GM23338 (cell line): ENCODE measurements around the gene PER2. TPM values are rescaled to one million over a fixed set of nuclear protein-coding genes. Genes with fewer than 3 reads are reported as not detected.

ENCODE experiments used
- ATAC-seq: fragments of 200-7000 bp; cut with Tn5 transposase; 3 replicates; pipeline ENCODE4 v1.9.1; 2020
- DNase-seq: peaks from one replicate; pipeline ENCODE4 v3.0.0-alpha.2; 2015; ENCODE audit warnings: low spot score
- H2AFZ ChIP-seq: fragments of 200-600 bp; sonication (generic); 2 replicates; pipeline ENCODE4 v1.8.0; 2016; ENCODE audit warnings: antibody characterized with exemption, mild to moderate bottlenecking, moderate library complexity
- H3F3A ChIP-seq: fragments of 200-600 bp; sonication (generic); replicated peaks from 2 replicates; pipeline ENCODE4 v1.8.0; 2017; ENCODE audit warnings: antibody characterized with exemption, mixed run types, low read depth
- H3K27ac ChIP-seq: fragments of 200-600 bp; sonication (generic); 2 replicates; pipeline ENCODE4 v1.6.1; 2016; ENCODE audit warnings: low read depth
- H3K27me3 ChIP-seq: fragments of 200-600 bp; sonication (generic); 2 replicates; pipeline ENCODE4 v1.8.0; 2016; ENCODE audit warnings: mild to moderate bottlenecking, mixed run types, moderate library complexity; ENCODE audit not compliant: insufficient read depth
- H3K36me3 ChIP-seq: fragments of 200-600 bp; sonication (generic); 2 replicates; pipeline ENCODE4 v1.8.0; 2016; ENCODE audit warnings: mild to moderate bottlenecking; ENCODE audit not compliant: insufficient read depth
- H3K4me1 ChIP-seq: fragments of 200-600 bp; sonication (generic); 2 replicates; pipeline ENCODE4 v1.8.0; 2016; ENCODE audit warnings: mild to moderate bottlenecking, moderate library complexity; ENCODE audit not compliant: insufficient read depth
- H3K4me2 ChIP-seq: fragments of 200-600 bp; sonication (generic); 2 replicates; pipeline ENCODE4 v1.7.1; 2017; ENCODE audit warnings: mixed run types
- H3K4me3 ChIP-seq: fragments of 200-600 bp; sonication (generic); 2 replicates; pipeline ENCODE4 v1.6.1; 2016; ENCODE audit warnings: mixed run types
- H3K79me2 ChIP-seq: fragments of 200-600 bp; sonication (generic); replicated peaks from 2 replicates; pipeline ENCODE4 v1.8.0; 2017; ENCODE audit warnings: mild to moderate bottlenecking; ENCODE audit not compliant: insufficient read depth
- H3K9me2 ChIP-seq: fragments of 200-600 bp; sonication (generic); 2 replicates; pipeline ENCODE4 v1.8.0; 2017; ENCODE audit not compliant: insufficient read depth
- H4K20me1 ChIP-seq: fragments of 200-600 bp; sonication (generic); replicated peaks from 2 replicates; pipeline ENCODE4 v1.8.0; 2017; ENCODE audit warnings: mild to moderate bottlenecking; ENCODE audit not compliant: insufficient read depth
- H3K27ac Mint-ChIP-seq: 2 replicates; pipeline ENCODE4 v1.8.0; 2020; ENCODE audit warnings: inconsistent platforms, mild to moderate bottlenecking, moderate library complexity, mixed read lengths
- H3K27me3 Mint-ChIP-seq: 3 replicates; pipeline ENCODE4 v1.8.0; 2022; ENCODE audit warnings: low read depth, mild to moderate bottlenecking, moderate library complexity, mixed read lengths, inconsistent platforms; ENCODE audit not compliant: insufficient read depth, poor library complexity
- H3K36me3 Mint-ChIP-seq: 3 replicates; pipeline ENCODE4 v1.8.0; 2021; ENCODE audit warnings: low read depth, mild to moderate bottlenecking, inconsistent platforms, moderate library complexity, mixed read lengths
- H3K4me1 Mint-ChIP-seq: 3 replicates; pipeline ENCODE4 v1.8.0; 2020; ENCODE audit warnings: mild to moderate bottlenecking, inconsistent platforms, mixed read lengths
- H3K4me3 Mint-ChIP-seq: 3 replicates; pipeline ENCODE4 v1.8.0; 2021; ENCODE audit warnings: moderate library complexity, mild to moderate bottlenecking, inconsistent platforms, mixed read lengths
- H3K9me3 Mint-ChIP-seq: 3 replicates; pipeline ENCODE4 v1.8.0; 2020; ENCODE audit warnings: moderate library complexity, mild to moderate bottlenecking, inconsistent platforms, mixed read lengths
- CREB1 ChIP-seq: fragments of 250-450 bp; sonication (Bioruptor Pico); IDR thresholded peaks from 2 replicates; pipeline ENCODE4 v1.5.0; 2020; ENCODE audit warnings: low read depth, mild to moderate bottlenecking, moderate library complexity
- CTCF ChIP-seq, 2 experiments: fragments of 200-600 bp in 1 of 2; sonication (generic) in 1 of 2; conservative IDR thresholded peaks; 2 replicates each; pipeline versions ENCODE4 v1.5.1 to v1.6.1; 2016 to 2017; ENCODE audit warnings: antibody characterized with exemption in 2 of 2, low read depth in 2 of 2, mild to moderate bottlenecking in 2 of 2, moderate library complexity in 1 of 2
- EZH2 ChIP-seq: fragments of 200-600 bp; sonication (generic); IDR thresholded peaks from one replicate; pipeline ENCODE4 v1.8.0; 2017; ENCODE audit warnings: antibody characterized with exemption, mild to moderate bottlenecking, low read depth; ENCODE audit not compliant: unreplicated experiment
- EZH2phosphoT487 ChIP-seq: fragments of 200-600 bp; sonication (generic); IDR thresholded peaks from one replicate; pipeline ENCODE4 v1.8.1; 2018; ENCODE audit warnings: antibody characterized with exemption; ENCODE audit not compliant: unreplicated experiment
- STAT1 ChIP-seq: IDR thresholded peaks from one replicate; pipeline ENCODE4 v1.6.1; 2016; ENCODE audit warnings: antibody characterized with exemption; ENCODE audit not compliant: unreplicated experiment
- ZNF114 ChIP-seq: fragments of 250-450 bp; sonication (Bioruptor Pico); IDR thresholded peaks from 2 replicates; pipeline ENCODE4 v1.5.0; 2020; ENCODE audit warnings: mild to moderate bottlenecking, moderate library complexity
- ZNF331 ChIP-seq: fragments of 250-450 bp; sonication (Bioruptor Pico); IDR thresholded peaks from 2 replicates; pipeline ENCODE4 v1.5.0; 2020; ENCODE audit warnings: low read depth, mild to moderate bottlenecking, moderate library complexity
- polyA plus RNA-seq: library from polyadenylated mRNA; unstranded; fragments of >200 nt; fragmentation: Nextera tagmentation; extraction: Ambion mirVana; gene quantifications from 2 replicates; pipeline ENCODE4 v1.2.1, GENCODE V29; 2016
- total RNA-seq: library from RNA; depleted of rRNA; stranded (reverse); fragments of >200 nt; shearing (Covaris generic); gene quantifications from 2 replicates; pipeline ENCODE4 v1.2.3, GENCODE V29; 2014
- TF ChIP-seq, protein P1 (sequence below): fragments of 250-450 bp; sonication (Bioruptor Pico); IDR thresholded peaks from 2 replicates; pipeline ENCODE4 v1.5.0; 2020; ENCODE audit warnings: mild to moderate bottlenecking, moderate library complexity
- TF ChIP-seq, protein P2 (sequence below): IDR thresholded peaks from one replicate; pipeline ENCODE4 v1.6.1; 2018; ENCODE audit warnings: antibody characterized with exemption; ENCODE audit not compliant: unreplicated experiment

Gene PER2
- total and polyA plus RNA-seq, 2 experiments from 2014 or later, result 2.2 to 4.6 TPM

GRCh38 chr2:238262496-238263122, 25.8 kb downstream of the PER2 start:
- H3K36me3 ChIP-seq, result no peaks in the 10 kb centered on the region
- Mint-ChIP-seq H3K27ac (no peak overlapping the region), H3K4me1 (peaks cover 7% of the 10 kb centered on the region), H3K4me3 (no peak overlapping the region), H3K27me3 (peaks cover 4% of the 10 kb centered on the region), H3K9me3 (no peaks in the 10 kb centered on the region), H3K36me3 (peaks cover 9% of the 10 kb centered on the region)
- 0 out of 2 replicates have a peak, but pooled peaks cover 2% of the 10 kb centered on the region for H4K20me1 ChIP-seq
- no peak overlapping the region for H2AFZ ChIP-seq
- no peak for DNase-seq
- H3K27ac ChIP-seq, result no peak overlapping the region
- no peak for ATAC-seq
- no peaks in the 10 kb centered on the region for H3K9me2 ChIP-seq
- no peaks in the 10 kb centered on the region for H3K4me1 ChIP-seq
- no peak overlapping the region for H3K4me2 ChIP-seq
- H3F3A ChIP-seq, result no peaks in the 10 kb centered on the region
- H3K4me3 ChIP-seq, result no peak overlapping the region
- TF ChIP-seq CREB1 (CRISPR knock-in tag), result no peak
- no peaks in the 10 kb centered on the region for H3K79me2 ChIP-seq
- H3K27me3 ChIP-seq, result no peaks in the 10 kb centered on the region

DNA sequence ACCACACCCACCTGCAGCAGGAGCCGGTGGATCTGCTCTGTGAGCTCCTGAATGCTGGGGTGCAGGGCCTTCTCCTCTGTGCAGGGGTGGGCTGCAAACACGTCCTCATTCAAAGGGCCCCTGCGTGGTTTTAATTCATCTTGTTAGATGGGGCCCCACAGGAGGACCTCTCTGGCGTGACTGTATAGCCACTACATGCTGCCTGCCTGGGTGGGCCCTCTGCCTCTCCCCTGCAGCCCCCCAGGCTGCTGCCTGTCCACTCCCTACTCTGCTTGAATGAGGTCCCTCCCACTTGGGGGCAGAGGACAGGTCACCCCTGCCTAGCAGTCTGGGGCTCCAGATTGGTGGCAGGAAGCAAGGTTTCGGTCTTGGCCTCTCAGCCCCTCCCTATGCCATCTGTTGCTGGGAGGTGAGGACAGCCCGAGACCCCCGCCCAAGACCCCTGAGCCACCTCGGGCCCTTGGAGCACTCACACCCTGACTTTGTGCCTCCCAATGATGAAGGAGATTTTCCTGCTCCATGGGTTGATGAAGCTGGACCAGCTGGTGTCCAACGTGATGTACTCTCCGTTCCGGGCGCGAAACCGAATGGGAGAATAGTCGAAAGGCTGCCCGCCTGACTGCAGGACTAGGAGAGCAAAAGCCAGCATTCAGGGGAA, 26.6 kb downstream of the PER2 start:
- peaks cover 7% of the 10 kb centered on the region for H3K4me1 Mint-ChIP-seq
- no peak overlapping the region for H3K27ac Mint-ChIP-seq
- Histone ChIP-seq H4K20me1 (0 out of 2 replicates have a peak, but pooled peaks cover 2% of the 10 kb centered on the region), H2AFZ (no peak overlapping the region), H3K4me1 (no peaks in the 10 kb centered on the region), H3F3A (no peaks in the 10 kb centered on the region), H3K27me3 (no peaks in the 10 kb centered on the region), H3K9me2 (no peaks in the 10 kb centered on the region), H3K36me3 (no peaks in the 10 kb centered on the region), H3K79me2 (no peaks in the 10 kb centered on the region), H3K27ac (no peak overlapping the region), H3K4me2 (no peak overlapping the region), H3K4me3 (no peak overlapping the region)
- DNase-seq, result no peak
- peaks cover 2% of the 10 kb centered on the region for H3K27me3 Mint-ChIP-seq
- peaks cover 9% of the 10 kb centered on the region for H3K36me3 Mint-ChIP-seq
- no peak overlapping the region for H3K4me3 Mint-ChIP-seq
- no peak for ATAC-seq
- H3K9me3 Mint-ChIP-seq, result no peaks in the 10 kb centered on the region
- TF ChIP-seq EZH2phosphoT487 (no peak), EZH2 (no peak), ZNF331 (no peak), ZNF114 (no peak), CREB1 (CRISPR knock-in tag) (no peak), STAT1 (no peak), CTCF (conservative IDR thresholded peaks at IDR 0.05; ENCODE audit: low read depth in 2 of 2) (no peak)
- TF ChIP-seq, protein P1, sequence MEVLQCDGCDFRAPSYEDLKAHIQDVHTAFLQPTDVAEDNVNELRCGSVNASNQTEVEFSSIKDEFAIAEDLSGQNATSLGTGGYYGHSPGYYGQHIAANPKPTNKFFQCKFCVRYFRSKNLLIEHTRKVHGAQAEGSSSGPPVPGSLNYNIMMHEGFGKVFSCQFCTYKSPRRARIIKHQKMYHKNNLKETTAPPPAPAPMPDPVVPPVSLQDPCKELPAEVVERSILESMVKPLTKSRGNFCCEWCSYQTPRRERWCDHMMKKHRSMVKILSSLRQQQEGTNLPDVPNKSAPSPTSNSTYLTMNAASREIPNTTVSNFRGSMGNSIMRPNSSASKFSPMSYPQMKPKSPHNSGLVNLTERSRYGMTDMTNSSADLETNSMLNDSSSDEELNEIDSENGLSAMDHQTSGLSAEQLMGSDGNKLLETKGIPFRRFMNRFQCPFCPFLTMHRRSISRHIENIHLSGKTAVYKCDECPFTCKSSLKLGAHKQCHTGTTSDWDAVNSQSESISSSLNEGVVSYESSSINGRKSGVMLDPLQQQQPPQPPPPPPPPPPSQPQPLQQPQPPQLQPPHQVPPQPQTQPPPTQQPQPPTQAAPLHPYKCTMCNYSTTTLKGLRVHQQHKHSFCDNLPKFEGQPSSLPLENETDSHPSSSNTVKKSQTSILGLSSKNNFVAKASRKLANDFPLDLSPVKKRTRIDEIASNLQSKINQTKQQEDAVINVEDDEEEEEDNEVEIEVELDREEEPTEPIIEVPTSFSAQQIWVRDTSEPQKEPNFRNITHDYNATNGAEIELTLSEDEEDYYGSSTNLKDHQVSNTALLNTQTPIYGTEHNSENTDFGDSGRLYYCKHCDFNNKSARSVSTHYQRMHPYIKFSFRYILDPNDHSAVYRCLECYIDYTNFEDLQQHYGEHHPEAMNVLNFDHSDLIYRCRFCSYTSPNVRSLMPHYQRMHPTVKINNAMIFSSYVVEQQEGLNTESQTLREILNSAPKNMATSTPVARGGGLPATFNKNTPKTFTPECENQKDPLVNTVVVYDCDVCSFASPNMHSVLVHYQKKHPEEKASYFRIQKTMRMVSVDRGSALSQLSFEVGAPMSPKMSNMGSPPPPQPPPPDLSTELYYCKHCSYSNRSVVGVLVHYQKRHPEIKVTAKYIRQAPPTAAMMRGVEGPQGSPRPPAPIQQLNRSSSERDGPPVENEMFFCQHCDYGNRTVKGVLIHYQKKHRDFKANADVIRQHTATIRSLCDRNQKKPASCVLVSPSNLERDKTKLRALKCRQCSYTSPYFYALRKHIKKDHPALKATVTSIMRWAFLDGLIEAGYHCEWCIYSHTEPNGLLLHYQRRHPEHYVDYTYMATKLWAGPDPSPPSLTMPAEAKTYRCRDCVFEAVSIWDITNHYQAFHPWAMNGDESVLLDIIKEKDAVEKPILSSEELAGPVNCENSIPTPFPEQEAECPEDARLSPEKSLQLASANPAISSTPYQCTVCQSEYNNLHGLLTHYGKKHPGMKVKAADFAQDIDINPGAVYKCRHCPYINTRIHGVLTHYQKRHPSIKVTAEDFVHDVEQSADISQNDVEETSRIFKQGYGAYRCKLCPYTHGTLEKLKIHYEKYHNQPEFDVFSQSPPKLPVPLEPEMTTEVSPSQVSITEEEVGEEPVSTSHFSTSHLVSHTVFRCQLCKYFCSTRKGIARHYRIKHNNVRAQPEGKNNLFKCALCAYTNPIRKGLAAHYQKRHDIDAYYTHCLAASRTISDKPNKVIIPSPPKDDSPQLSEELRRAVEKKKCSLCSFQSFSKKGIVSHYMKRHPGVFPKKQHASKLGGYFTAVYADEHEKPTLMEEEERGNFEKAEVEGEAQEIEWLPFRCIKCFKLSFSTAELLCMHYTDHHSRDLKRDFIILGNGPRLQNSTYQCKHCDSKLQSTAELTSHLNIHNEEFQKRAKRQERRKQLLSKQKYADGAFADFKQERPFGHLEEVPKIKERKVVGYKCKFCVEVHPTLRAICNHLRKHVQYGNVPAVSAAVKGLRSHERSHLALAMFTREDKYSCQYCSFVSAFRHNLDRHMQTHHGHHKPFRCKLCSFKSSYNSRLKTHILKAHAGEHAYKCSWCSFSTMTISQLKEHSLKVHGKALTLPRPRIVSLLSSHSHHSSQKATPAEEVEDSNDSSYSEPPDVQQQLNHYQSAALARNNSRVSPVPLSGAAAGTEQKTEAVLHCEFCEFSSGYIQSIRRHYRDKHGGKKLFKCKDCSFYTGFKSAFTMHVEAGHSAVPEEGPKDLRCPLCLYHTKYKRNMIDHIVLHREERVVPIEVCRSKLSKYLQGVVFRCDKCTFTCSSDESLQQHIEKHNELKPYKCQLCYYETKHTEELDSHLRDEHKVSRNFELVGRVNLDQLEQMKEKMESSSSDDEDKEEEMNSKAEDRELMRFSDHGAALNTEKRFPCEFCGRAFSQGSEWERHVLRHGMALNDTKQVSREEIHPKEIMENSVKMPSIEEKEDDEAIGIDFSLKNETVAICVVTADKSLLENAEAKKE (CRISPR knock-in tag), result no peak
- TF ChIP-seq, protein P2, sequence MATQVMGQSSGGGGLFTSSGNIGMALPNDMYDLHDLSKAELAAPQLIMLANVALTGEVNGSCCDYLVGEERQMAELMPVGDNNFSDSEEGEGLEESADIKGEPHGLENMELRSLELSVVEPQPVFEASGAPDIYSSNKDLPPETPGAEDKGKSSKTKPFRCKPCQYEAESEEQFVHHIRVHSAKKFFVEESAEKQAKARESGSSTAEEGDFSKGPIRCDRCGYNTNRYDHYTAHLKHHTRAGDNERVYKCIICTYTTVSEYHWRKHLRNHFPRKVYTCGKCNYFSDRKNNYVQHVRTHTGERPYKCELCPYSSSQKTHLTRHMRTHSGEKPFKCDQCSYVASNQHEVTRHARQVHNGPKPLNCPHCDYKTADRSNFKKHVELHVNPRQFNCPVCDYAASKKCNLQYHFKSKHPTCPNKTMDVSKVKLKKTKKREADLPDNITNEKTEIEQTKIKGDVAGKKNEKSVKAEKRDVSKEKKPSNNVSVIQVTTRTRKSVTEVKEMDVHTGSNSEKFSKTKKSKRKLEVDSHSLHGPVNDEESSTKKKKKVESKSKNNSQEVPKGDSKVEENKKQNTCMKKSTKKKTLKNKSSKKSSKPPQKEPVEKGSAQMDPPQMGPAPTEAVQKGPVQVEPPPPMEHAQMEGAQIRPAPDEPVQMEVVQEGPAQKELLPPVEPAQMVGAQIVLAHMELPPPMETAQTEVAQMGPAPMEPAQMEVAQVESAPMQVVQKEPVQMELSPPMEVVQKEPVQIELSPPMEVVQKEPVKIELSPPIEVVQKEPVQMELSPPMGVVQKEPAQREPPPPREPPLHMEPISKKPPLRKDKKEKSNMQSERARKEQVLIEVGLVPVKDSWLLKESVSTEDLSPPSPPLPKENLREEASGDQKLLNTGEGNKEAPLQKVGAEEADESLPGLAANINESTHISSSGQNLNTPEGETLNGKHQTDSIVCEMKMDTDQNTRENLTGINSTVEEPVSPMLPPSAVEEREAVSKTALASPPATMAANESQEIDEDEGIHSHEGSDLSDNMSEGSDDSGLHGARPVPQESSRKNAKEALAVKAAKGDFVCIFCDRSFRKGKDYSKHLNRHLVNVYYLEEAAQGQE, result no peak
